Measurements from ENCODE around the gene ABCC1. TPM values are rescaled to one million over a fixed set of nuclear protein-coding genes. Genes with fewer than 3 reads are reported as not detected.

ABCC1 gene
- polyA plus RNA-seq, 1 donor from 2014 or later = 3.0 TPM

GRCh38 chr16:15970743-15971439 lies 21.5 kb downstream of the ABCC1 start:
- H3K4me2 ChIP-seq (ENCODE audit: low read length) = no peak overlapping the region
- H3K9me3 ChIP-seq (ENCODE audit: low read length) = no peaks in the 10 kb centered on the region
- no peak overlapping the region for H3K9ac ChIP-seq (ENCODE audit: low read length)
- H4K20me1 ChIP-seq (ENCODE audit: insufficient read depth) = no peaks in the 10 kb centered on the region
- H3K4me3 ChIP-seq (ENCODE audit: low read length) = no peak overlapping the region
- H3K9me2 ChIP-seq (ENCODE audit: insufficient read depth, low read length) = no peaks in the 10 kb centered on the region
- H3K27me3 ChIP-seq (ENCODE audit: insufficient read depth, low read depth, low read length) = no peaks in the 10 kb centered on the region
- TF ChIP-seq EZH2 (IDR thresholded peaks at IDR 0.05; ENCODE audit: borderline replicate concordance, insufficient read depth, low read length, poor library complexity, severe bottlenecking) = no peak
- TF ChIP-seq SMC3 (conservative IDR thresholded peaks at IDR 0.05; ENCODE audit: poor library complexity) = no peak
- no peak for TF ChIP-seq TAF1 (IDR thresholded peaks at IDR 0.05; ENCODE audit: low read depth)
- TF ChIP-seq EP300 (conservative IDR thresholded peaks at IDR 0.05; ENCODE audit: poor library complexity, severe bottlenecking) = no peak
- TF ChIP-seq RAD21 (conservative IDR thresholded peaks at IDR 0.05) = no peak
- TF ChIP-seq, protein P1, sequence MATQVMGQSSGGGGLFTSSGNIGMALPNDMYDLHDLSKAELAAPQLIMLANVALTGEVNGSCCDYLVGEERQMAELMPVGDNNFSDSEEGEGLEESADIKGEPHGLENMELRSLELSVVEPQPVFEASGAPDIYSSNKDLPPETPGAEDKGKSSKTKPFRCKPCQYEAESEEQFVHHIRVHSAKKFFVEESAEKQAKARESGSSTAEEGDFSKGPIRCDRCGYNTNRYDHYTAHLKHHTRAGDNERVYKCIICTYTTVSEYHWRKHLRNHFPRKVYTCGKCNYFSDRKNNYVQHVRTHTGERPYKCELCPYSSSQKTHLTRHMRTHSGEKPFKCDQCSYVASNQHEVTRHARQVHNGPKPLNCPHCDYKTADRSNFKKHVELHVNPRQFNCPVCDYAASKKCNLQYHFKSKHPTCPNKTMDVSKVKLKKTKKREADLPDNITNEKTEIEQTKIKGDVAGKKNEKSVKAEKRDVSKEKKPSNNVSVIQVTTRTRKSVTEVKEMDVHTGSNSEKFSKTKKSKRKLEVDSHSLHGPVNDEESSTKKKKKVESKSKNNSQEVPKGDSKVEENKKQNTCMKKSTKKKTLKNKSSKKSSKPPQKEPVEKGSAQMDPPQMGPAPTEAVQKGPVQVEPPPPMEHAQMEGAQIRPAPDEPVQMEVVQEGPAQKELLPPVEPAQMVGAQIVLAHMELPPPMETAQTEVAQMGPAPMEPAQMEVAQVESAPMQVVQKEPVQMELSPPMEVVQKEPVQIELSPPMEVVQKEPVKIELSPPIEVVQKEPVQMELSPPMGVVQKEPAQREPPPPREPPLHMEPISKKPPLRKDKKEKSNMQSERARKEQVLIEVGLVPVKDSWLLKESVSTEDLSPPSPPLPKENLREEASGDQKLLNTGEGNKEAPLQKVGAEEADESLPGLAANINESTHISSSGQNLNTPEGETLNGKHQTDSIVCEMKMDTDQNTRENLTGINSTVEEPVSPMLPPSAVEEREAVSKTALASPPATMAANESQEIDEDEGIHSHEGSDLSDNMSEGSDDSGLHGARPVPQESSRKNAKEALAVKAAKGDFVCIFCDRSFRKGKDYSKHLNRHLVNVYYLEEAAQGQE (IDR thresholded peaks at IDR 0.05; ENCODE audit: borderline replicate concordance) = no peak
- TF ChIP-seq MXI1 (conservative IDR thresholded peaks at IDR 0.05; ENCODE audit: poor library complexity, severe bottlenecking) = no peak
- TF ChIP-seq, protein P2, sequence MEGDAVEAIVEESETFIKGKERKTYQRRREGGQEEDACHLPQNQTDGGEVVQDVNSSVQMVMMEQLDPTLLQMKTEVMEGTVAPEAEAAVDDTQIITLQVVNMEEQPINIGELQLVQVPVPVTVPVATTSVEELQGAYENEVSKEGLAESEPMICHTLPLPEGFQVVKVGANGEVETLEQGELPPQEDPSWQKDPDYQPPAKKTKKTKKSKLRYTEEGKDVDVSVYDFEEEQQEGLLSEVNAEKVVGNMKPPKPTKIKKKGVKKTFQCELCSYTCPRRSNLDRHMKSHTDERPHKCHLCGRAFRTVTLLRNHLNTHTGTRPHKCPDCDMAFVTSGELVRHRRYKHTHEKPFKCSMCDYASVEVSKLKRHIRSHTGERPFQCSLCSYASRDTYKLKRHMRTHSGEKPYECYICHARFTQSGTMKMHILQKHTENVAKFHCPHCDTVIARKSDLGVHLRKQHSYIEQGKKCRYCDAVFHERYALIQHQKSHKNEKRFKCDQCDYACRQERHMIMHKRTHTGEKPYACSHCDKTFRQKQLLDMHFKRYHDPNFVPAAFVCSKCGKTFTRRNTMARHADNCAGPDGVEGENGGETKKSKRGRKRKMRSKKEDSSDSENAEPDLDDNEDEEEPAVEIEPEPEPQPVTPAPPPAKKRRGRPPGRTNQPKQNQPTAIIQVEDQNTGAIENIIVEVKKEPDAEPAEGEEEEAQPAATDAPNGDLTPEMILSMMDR (IDR thresholded peaks at IDR 0.05; ENCODE audit: poor library complexity, severe bottlenecking) = no peak
- TF ChIP-seq POLR2AphosphoS5 (IDR thresholded peaks at IDR 0.05) = no peak
- H3F3A ChIP-seq (ENCODE audit: insufficient read depth, low read length, poor library complexity, severe bottlenecking) = no peaks in the 10 kb centered on the region
- H3K27ac ChIP-seq (ENCODE audit: low read length) = no peak overlapping the region
- no peaks in the 10 kb centered on the region for H3K79me2 ChIP-seq (replicated peaks; ENCODE audit: insufficient read depth, low read length)
- H2AFZ ChIP-seq (ENCODE audit: low read depth, low read length) = no peak overlapping the region
- H3K36me3 ChIP-seq (ENCODE audit: insufficient read depth, low read length) = no peaks in the 10 kb centered on the region

DNA sequence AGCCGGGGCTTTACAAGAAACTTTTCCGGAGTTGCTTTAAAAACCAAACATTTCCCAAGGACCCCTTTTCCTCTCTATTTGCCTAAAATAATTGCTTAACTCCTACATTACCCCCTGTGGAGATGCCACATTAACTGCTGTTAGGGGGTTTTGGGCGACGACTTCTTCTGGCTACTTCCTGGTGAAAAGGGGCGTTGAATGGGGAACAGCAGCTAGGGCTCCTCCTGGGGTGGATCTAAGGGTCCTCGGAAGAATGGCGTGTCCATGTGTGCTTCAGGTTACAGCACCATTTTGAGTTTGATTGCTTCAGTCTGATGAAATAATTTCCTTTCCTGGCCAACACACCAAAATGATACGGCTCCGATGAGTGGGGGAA lies 22.0 kb downstream of the ABCC1 start:
- Histone ChIP-seq H3F3A (ENCODE audit: insufficient read depth, low read length, poor library complexity, severe bottlenecking) (no peaks in the 10 kb centered on the region), H3K9me2 (ENCODE audit: insufficient read depth, low read length) (no peaks in the 10 kb centered on the region), H2AFZ (ENCODE audit: low read depth, low read length) (no peak overlapping the region), H3K36me3 (ENCODE audit: insufficient read depth, low read length) (no peaks in the 10 kb centered on the region), H3K4me2 (ENCODE audit: low read length) (no peak overlapping the region), H3K9me3 (ENCODE audit: low read length) (no peaks in the 10 kb centered on the region), H3K27me3 (ENCODE audit: insufficient read depth, low read depth, low read length) (no peaks in the 10 kb centered on the region), H3K79me2 (replicated peaks; ENCODE audit: insufficient read depth, low read length) (no peaks in the 10 kb centered on the region), H3K4me3 (ENCODE audit: low read length) (no peak overlapping the region), H4K20me1 (ENCODE audit: insufficient read depth) (no peaks in the 10 kb centered on the region), H3K9ac (ENCODE audit: low read length) (no peak overlapping the region), H3K27ac (ENCODE audit: low read length) (no peak overlapping the region)
- TF ChIP-seq, protein P2 (IDR thresholded peaks at IDR 0.05; ENCODE audit: poor library complexity, severe bottlenecking) = no peak
- TF ChIP-seq EP300 (conservative IDR thresholded peaks at IDR 0.05; ENCODE audit: poor library complexity, severe bottlenecking) = no peak
- TF ChIP-seq RAD21 (conservative IDR thresholded peaks at IDR 0.05) = no peak
- TF ChIP-seq, protein P1 (IDR thresholded peaks at IDR 0.05; ENCODE audit: borderline replicate concordance) = no peak
